Adrenal gland (tissue), 12 donors: Measurements from ENCODE around the gene DYNLL2. TPM values are rescaled to one million over a fixed set of nuclear protein-coding genes. Genes with fewer than 3 reads are reported as not detected.

Experiments
- DNase-seq, 7 donors: peaks; one replicate each; pipeline ENCODE4 v3.0.0-alpha.2; 2019 to 2020
- H3K27ac ChIP-seq, 5 donors: fragments of 200-600 bp; sonication (generic) in 4 of 5; 1 replicate in 3 of 5; 2 replicates in 2 of 5; pipeline versions ENCODE4 v1.5.1 to v1.8.0; 2016 to 2020; ENCODE audit warnings: mild to moderate bottlenecking in 1 of 5
- H3K27me3 ChIP-seq: fragments of 200-600 bp; 2 replicates; pipeline ENCODE4 v1.8.0; 2021
- H3K36me3 ChIP-seq, 2 donors: fragments of 200-600 bp; replicated peaks in 1 of 2; 1 replicate in 1 of 2; 2 replicates in 1 of 2; pipeline versions ENCODE4 v1.5.1 to v1.8.0; 2018 to 2022
- H3K4me1 ChIP-seq, 2 donors: fragments of 200-600 bp; replicated peaks in 1 of 2; 1 replicate in 1 of 2; 2 replicates in 1 of 2; pipeline versions ENCODE4 v1.5.1 to v1.8.0; 2018 to 2021
- H3K4me3 ChIP-seq, 4 donors: fragments of 200-600 bp; sonication (generic) in 3 of 4; one replicate each; pipeline ENCODE4 v1.5.1; 2016 to 2018
- H3K9me3 ChIP-seq, 3 donors: fragments of 200-600 bp; sonication (generic) in 1 of 3; replicated peaks in 1 of 3; 1 replicate in 2 of 3; 2 replicates in 1 of 3; pipeline versions ENCODE4 v1.5.1 to v1.8.0; 2016 to 2021
- CTCF ChIP-seq, 6 experiments: fragments of 450-650 bp in 4 of 6; fragments of 200-600 bp in 2 of 6; sonication (generic) in 1 of 6; IDR thresholded peaks; 1 replicate in 5 of 6; 2 replicates in 1 of 6; pipeline versions ENCODE4 v1.5.1 to v1.8.0; 2016 to 2021; ENCODE audit warnings: antibody characterized with exemption in 6 of 6, mild to moderate bottlenecking in 2 of 6, moderate library complexity in 1 of 6
- POLR2A ChIP-seq, 2 donors: fragments of 450-650 bp; IDR thresholded peaks; one replicate each; pipeline ENCODE4 v1.6.1; 2017; ENCODE audit warnings: antibody characterized with exemption in 2 of 2, mild to moderate bottlenecking in 2 of 2, moderate library complexity in 1 of 2
- WGBS, 4 donors: extraction: QIAGEN DNeasy Blood & Tissue Kit in 2 of 4; methylation state at CpG; one replicate each; pipeline versions ENCODE4 v1.1.5 to v1.1.7; 2013 to 2017; 5-methylcytosine and 5-hydroxymethylcytosine counted together
- intact Hi-C, 2 donors: fragments of 100-400 bp; cut with DNase I; formaldehyde crosslinking; loops; one replicate each; pipeline versions ENCODE4 v1.14.1 to v1.15.0; 2022 to 2023
- polyA plus RNA-seq, 3 donors: library from polyadenylated mRNA; stranded (reverse); fragments of 200-250 nt in 2 of 3; fragments of 350-450 nt in 1 of 3; fragmentation: Illumina TruSeq in 1 of 3; extraction: RNeasy Lipid Tissue Mini Kit (QIAGEN cat#74804) in 1 of 3; gene quantifications; one replicate each; pipeline ENCODE4 v1.2.3, GENCODE V29; 2013 to 2014
- total RNA-seq, 9 donors: library from RNA; depleted of rRNA in 4 of 9; stranded (reverse); fragments of >200 nt in 4 of 9; fragments of 120-200 nt in 1 of 9; fragmentation: NEBNext Ultra II Directional in 1 of 9; extraction: Animal tissue kit (Norgen Biotek cat#: 25700) in 1 of 9; gene quantifications; one replicate each; pipeline versions ENCODE4 v1.1.0 to v1.2.4, GENCODE V29; 2013 to 2023
- donor health status: healthy with polysubstance abuse.
- donor health status: Bipolar disorder and iron deficiency.
- donor health status: DM: yes; HTN: yes; CAD: no.
- donor health status: DM: no; HTN: no; CAD: no.
- donor health status: DM: no; HTN: no; CAD: no.
- donor health status: DM: yes; HTN: yes; CAD: no.

DYNLL2 gene
- total and polyA plus RNA-seq, 12 donors, result 18.5 to 207 (median 38.8) TPM

GRCh38 chr17:58049533-58049932, 33.7 kb upstream of the DYNLL2 start:
- intact Hi-C loops, result no loop called here
- 90 to 95% (median 93%) methylated on average over 4 of the region's 4 CpGs for WGBS, 4 donors
- no peak for TF ChIP-seq POLR2A (IDR thresholded peaks at IDR 0.05)
- TF ChIP-seq CTCF (IDR thresholded peaks at IDR 0.05), result no peak
- H3K4me1 ChIP-seq, result peaks cover 4 to 9% of the 10 kb centered on the region in 2 donors
- H3K4me3 ChIP-seq, result no peak overlapping the region
- no peaks in the 10 kb centered on the region for H3K27me3 ChIP-seq
- no peak for DNase-seq
- no peaks in the 10 kb centered on the region for H3K9me3 ChIP-seq
- no peaks in the 10 kb centered on the region for H3K36me3 ChIP-seq
- no peak overlapping the region for H3K27ac ChIP-seq

GRCh38 chr17:58050966-58051365, 32.3 kb upstream of the DYNLL2 start:
- Histone ChIP-seq H3K27me3 (no peaks in the 10 kb centered on the region), H3K27ac (no peak overlapping the region), H3K36me3 (no peaks in the 10 kb centered on the region), H3K9me3 (no peaks in the 10 kb centered on the region), H3K4me3 (no peak overlapping the region), H3K4me1 (peaks cover 10 to 17% of the 10 kb centered on the region in 2 donors)
- WGBS, 4 donors, result 95 to 100% (median 96%) methylated on average over 2 of the region's 2 CpGs
- no peak for TF ChIP-seq POLR2A (IDR thresholded peaks at IDR 0.05)
- TF ChIP-seq CTCF (IDR thresholded peaks at IDR 0.05), result no peak
- no peak for DNase-seq
- intact Hi-C loops, result no loop called here

GRCh38 chr17:58051468-58051867, 31.8 kb upstream of the DYNLL2 start:
- Histone ChIP-seq H3K4me1 (peaks cover 10 to 17% of the 10 kb centered on the region in 2 donors), H3K4me3 (no peak overlapping the region), H3K27ac (no peak overlapping the region), H3K9me3 (no peaks in the 10 kb centered on the region), H3K36me3 (no peaks in the 10 kb centered on the region), H3K27me3 (no peaks in the 10 kb centered on the region)
- 89 to 93% (median 91%) methylated on average over 1 of the region's 1 CpG for WGBS, 4 donors
- DNase-seq, result no peak
- intact Hi-C loops, result no loop called here
- TF ChIP-seq CTCF (IDR thresholded peaks at IDR 0.05) (no peak), POLR2A (IDR thresholded peaks at IDR 0.05) (no peak)

- DNase-seq, result no peak
- H3K9me3 ChIP-seq, result no peaks in the 10 kb centered on the region
- no peak for TF ChIP-seq POLR2A (IDR thresholded peaks at IDR 0.05)
- TF ChIP-seq CTCF (IDR thresholded peaks at IDR 0.05), result no peak
- H3K27ac ChIP-seq, result peak overlapping the region in 3 of 5 donors; percentile 44 to 83 (median 78)
- WGBS, 4 donors, result 57 to 78% (median 74%) methylated on average over 1 of the region's 1 CpG; no CpG with 5 or more reads in 1 of the 4 donors
- H3K4me3 ChIP-seq, result no peak overlapping the region
- intact Hi-C loops, result no loop called here
- H3K36me3 ChIP-seq, result no peaks in the 10 kb centered on the region
- no peaks in the 10 kb centered on the region for H3K27me3 ChIP-seq
- peaks cover 10 to 17% of the 10 kb centered on the region in 2 donors for H3K4me1 ChIP-seq
These were observed 30.8 kb upstream of the DYNLL2 start for GRCh38 chr17:58052407-58052806.
